Breast epithelium (tissue), 4 donors: ENCODE data around the gene NACAD. TPM values are rescaled to one million over a fixed set of nuclear protein-coding genes. Genes with fewer than 3 reads are reported as not detected.

Experiments used
- DNase-seq, 2 donors: peaks; one replicate each; pipeline ENCODE4 v3.0.0-alpha.2; 2019; ENCODE audit warnings: low spot score in 2 of 2
- H3K27ac ChIP-seq, 2 donors: fragments of 200-600 bp; sonication (generic) in 1 of 2; one replicate each; pipeline ENCODE4 v1.5.1; 2016 to 2019; ENCODE audit warnings: mild to moderate bottlenecking in 1 of 2
- H3K27me3 ChIP-seq, 2 donors: fragments of 200-600 bp; sonication (generic) in 1 of 2; one replicate each; pipeline versions ENCODE4 v1.5.1 to v1.6.0; 2017 to 2019; ENCODE audit warnings: control low read depth in 1 of 2, mild to moderate bottlenecking in 1 of 2
- H3K36me3 ChIP-seq: fragments of 200-600 bp; one replicate; pipeline ENCODE4 v1.5.1; 2019
- H3K4me1 ChIP-seq, 2 donors: fragments of 200-600 bp; sonication (generic); one replicate each; pipeline ENCODE4 v1.5.1; 2016 to 2019; ENCODE audit warnings: control low read depth in 1 of 2
- H3K4me3 ChIP-seq, 3 donors: fragments of 200-600 bp; sonication (generic); 1 replicate in 2 of 3; 2 replicates in 1 of 3; pipeline ENCODE4 v1.5.1; 2016 to 2019; ENCODE audit warnings: mild to moderate bottlenecking in 3 of 3, moderate library complexity in 2 of 3
- H3K9me3 ChIP-seq, 2 donors: fragments of 200-600 bp; sonication (generic) in 1 of 2; one replicate each; pipeline ENCODE4 v1.5.1; 2016 to 2019; ENCODE audit warnings: control low read depth in 1 of 2
- CTCF ChIP-seq, 3 donors: fragments of 450-650 bp; IDR thresholded peaks; one replicate each; pipeline ENCODE4 v1.5.1; 2016 to 2017; ENCODE audit warnings: antibody characterized with exemption in 3 of 3, mild to moderate bottlenecking in 3 of 3, moderate library complexity in 3 of 3
- POLR2A ChIP-seq: fragments of 450-650 bp; IDR thresholded peaks from one replicate; pipeline ENCODE4 v1.6.1; 2016; ENCODE audit warnings: antibody characterized with exemption, mild to moderate bottlenecking, moderate library complexity
- POLR2AphosphoS5 ChIP-seq, 3 donors: sonication (generic); formaldehyde crosslinking; IDR thresholded peaks; one replicate each; pipeline ENCODE4 v1.6.1; 2017; ENCODE audit warnings: antibody characterized with exemption in 3 of 3
- intact Hi-C: fragments of 100-400 bp; cut with DNase I; formaldehyde crosslinking; loops from one replicate; pipeline ENCODE4 v1.15.1; 2023; ENCODE audit warnings: low total_unique reads
- total RNA-seq, 3 donors: library from RNA; depleted of rRNA; stranded (reverse); fragments of >200 nt; gene quantifications; one replicate each; pipeline ENCODE4 v1.1.0, GENCODE V29; 2016

NACAD gene
- total RNA-seq, 3 donors from 2014 or later, result 1.2 to 7.5 (median 3.2) TPM

- H3K9me3 ChIP-seq, result no peaks in the 10 kb centered on the region
- no peak for DNase-seq
- H3K27ac ChIP-seq, result no peak overlapping the region
- no peaks in the 10 kb centered on the region for H3K27me3 ChIP-seq
- intact Hi-C loops, result no loop called here
- peaks cover 0 to 9% of the 10 kb centered on the region in 2 donors for H3K4me1 ChIP-seq
- no peak overlapping the region for H3K4me3 ChIP-seq
- no peak for TF ChIP-seq POLR2A
- no peak for TF ChIP-seq POLR2AphosphoS5 (IDR thresholded peaks at IDR 0.05)
- TF ChIP-seq CTCF (IDR thresholded peaks at IDR 0.05), result no peak
- H3K36me3 ChIP-seq, result no peaks in the 10 kb centered on the region
Observed at GRCh38 chr7:45031829-45032228, 56.9 kb downstream of the NACAD start.

Other genes with a start within 250 kb of the NACAD start
- gene H2AZ2, start 240.9 kb downstream of the NACAD start, total RNA-seq, result 100 to 1,000 TPM; 110 to 140 (median 115) TPM
- gene PURB, start 203.4 kb downstream of the NACAD start, total RNA-seq, result 10 to 100 TPM; 22.7 to 27.2 (median 24.9) TPM
- 1 to 10 TPM; 2.0 to 2.9 (median 2.2) TPM for gene MYO1G, start 110.0 kb downstream of the NACAD start, total RNA-seq
- gene CCM2, start 88.8 kb downstream of the NACAD start, total RNA-seq, result 10 to 100 TPM; 32.3 to 45.3 (median 35.4) TPM
- gene TBRG4, start 22.7 kb upstream of the NACAD start, total RNA-seq, result 10 to 100 TPM; 37.9 to 63.8 (median 62.3) TPM
- 100 to 1,000 TPM in 1 of 3 donors, 10 to 100 TPM in 2; 11.7 to 103 (median 76.8) TPM for gene RAMP3, start 68.8 kb upstream of the NACAD start, total RNA-seq